GM10248 (cell line): ENCODE results near the gene IL23R.

Source experiments
- CTCF ChIA-PET: fragments of 300-600 bp; sonication (Branson Sonifier 250); formaldehyde crosslinking; extraction: SDS; loops from one replicate; lab custom pipeline; 2021; ENCODE audit warnings: antibody characterized with exemption; lab: Yijun Ruan, JAX
- POLR2A ChIA-PET: fragments of 350-650 bp; sonication (Branson Sonifier 250); formaldehyde crosslinking; extraction: SDS; loops from one replicate; lab custom pipeline; 2020; ENCODE audit warnings: antibody characterized with exemption; lab: Yijun Ruan, JAX
- DNase-seq: peaks from one replicate; pipeline ENCODE4 v3.0.0; 2012; ENCODE audit errors: extremely low spot score
- TF ChIP-seq, protein P1 (sequence below): IDR thresholded peaks from 2 replicates; pipeline ENCODE4 v1.5.1; 2012; ENCODE audit warnings: mild to moderate bottlenecking, low read depth; ENCODE audit errors: extremely low read depth, missing control alignments, control extremely low read depth

IL23R gene

DNA sequence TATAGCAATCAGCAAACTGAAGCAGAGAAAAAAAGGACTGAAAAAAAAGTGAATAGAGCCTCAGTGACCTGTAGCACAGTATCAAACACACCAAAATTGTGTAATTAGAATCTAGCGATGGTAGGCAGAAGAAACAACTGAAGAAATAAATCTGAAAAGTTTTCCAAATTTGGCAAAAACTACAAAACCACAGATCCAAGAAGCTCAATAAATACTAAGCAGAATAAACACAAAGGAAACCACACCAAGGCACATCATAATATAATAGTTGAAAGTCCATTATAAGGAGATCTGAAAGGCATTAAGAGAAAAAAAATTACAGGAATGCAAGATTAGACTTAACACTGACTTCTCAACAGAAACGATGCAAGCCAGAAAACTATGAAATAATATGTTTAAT, 134.3 kb downstream of the IL23R start:
- TF ChIP-seq, protein P1, sequence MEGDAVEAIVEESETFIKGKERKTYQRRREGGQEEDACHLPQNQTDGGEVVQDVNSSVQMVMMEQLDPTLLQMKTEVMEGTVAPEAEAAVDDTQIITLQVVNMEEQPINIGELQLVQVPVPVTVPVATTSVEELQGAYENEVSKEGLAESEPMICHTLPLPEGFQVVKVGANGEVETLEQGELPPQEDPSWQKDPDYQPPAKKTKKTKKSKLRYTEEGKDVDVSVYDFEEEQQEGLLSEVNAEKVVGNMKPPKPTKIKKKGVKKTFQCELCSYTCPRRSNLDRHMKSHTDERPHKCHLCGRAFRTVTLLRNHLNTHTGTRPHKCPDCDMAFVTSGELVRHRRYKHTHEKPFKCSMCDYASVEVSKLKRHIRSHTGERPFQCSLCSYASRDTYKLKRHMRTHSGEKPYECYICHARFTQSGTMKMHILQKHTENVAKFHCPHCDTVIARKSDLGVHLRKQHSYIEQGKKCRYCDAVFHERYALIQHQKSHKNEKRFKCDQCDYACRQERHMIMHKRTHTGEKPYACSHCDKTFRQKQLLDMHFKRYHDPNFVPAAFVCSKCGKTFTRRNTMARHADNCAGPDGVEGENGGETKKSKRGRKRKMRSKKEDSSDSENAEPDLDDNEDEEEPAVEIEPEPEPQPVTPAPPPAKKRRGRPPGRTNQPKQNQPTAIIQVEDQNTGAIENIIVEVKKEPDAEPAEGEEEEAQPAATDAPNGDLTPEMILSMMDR: no peak
- ChIA-PET CTCF (interaction anchor here (1.3 to 1.5 kb wide), 2 partner anchors 11 to 16 kb away, joined by 4 to 5 read pairs; no protein-coding TSS in a partner anchor), POLR2A (no interaction called here)
- DNase-seq: no peak

DNA sequence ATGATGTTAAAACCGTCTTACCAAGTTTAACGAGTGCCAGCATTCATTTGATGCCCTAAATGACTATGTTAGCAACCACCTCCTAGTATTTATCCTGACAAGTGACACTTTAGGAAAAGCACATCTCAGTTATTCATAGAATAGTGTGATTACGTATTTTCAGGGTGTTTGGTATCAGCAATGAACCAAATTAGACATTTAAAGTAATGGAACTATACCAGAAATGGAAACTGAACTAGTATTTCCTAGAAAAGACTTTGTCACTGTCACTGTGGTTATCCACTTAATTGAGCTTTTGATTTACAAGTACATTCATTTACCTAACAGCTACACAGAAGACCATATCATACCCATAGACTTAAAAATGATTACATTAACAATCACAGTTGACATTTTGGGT, 137.8 kb downstream of the IL23R start:
- TF ChIP-seq, protein P1: no peak
- POLR2A ChIA-PET: no interaction called here
- DNase-seq: no peak
- CTCF ChIA-PET: no interaction called here

DNA sequence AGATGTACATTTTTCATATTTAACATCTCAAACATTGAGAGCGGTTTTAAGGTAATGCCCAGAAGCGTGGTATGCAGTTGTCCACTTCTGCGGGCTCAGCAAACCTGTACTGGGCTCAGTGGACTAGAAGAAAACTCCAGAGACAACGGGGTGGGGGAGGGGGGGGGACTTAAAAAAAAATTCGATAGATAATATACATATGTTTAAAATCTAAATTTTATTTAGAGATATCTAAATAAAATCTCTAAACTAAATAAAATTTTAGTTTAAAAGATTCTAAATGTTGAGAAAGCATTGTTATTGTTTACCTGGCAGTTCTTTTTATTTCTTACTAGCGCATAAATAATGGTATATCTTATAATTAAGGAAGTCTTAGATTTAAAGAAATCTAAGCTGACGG, 140.3 kb downstream of the IL23R start:
- TF ChIP-seq, protein P1: no peak
- POLR2A ChIA-PET: no interaction called here
- no peak for DNase-seq
- CTCF ChIA-PET: interaction anchor here (1.0 to 1.5 kb wide), 4 partner anchors 19 to 26 kb away, joined by 3 to 4 read pairs (median 4); no protein-coding TSS in a partner anchor

DNA sequence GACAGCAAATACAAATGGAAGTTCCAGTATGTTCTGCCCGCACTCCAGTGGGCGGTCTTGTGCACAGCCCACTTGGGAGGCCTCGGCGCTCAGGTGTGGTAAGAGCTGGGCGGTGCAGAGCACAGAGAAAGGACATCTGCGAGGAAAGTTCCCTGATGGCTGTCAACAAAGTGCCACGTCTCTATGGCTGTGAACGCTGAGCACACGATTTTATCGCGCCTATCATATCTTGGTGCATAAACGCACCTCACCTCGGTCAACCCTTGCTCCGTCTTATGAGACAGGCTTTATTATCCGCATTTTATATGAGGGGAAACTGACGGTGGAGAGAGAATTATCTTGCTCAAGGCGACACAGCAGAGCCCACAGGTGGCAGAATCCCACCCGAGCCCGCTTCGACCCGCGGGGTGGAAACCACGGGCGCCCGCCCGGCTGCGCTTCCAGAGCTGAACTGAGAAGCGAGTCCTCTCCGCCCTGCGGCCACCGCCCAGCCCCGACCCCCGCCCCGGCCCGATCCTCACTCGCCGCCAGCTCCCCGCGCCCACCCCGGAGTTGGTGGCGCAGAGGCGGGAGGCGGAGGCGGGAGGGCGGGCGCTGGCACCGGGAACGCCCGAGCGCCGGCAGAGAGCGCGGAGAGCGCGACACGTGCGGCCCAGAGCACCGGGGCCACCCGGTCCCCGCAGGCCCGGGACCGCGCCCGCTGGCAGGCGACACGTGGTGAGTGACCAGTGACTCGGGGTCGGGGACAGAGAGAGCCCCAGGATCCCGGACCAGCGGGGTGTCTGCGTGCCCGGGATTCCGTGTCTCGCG, 141.2 kb downstream of the IL23R start, which contains the start of gene IL12RB2:
Gene IL12RB2 (plus strand): TSS at position 623 of the 810 bp plus-strand sequence. CDS start 12,496 bp downstream, outside the sequence.
- ChIA-PET CTCF (interaction anchor here (0.7 to 1.5 kb wide), 5 partner anchors 11 to 26 kb away, joined by 3 to 4 read pairs (median 4); no protein-coding TSS in a partner anchor), POLR2A (interaction anchor here (0.6 kb wide), 1 partner anchor 35 kb away, joined by 7 read pairs; no protein-coding TSS in a partner anchor)
- TF ChIP-seq, protein P1: no peak
- peak; percentile 48 for DNase-seq

DNA sequence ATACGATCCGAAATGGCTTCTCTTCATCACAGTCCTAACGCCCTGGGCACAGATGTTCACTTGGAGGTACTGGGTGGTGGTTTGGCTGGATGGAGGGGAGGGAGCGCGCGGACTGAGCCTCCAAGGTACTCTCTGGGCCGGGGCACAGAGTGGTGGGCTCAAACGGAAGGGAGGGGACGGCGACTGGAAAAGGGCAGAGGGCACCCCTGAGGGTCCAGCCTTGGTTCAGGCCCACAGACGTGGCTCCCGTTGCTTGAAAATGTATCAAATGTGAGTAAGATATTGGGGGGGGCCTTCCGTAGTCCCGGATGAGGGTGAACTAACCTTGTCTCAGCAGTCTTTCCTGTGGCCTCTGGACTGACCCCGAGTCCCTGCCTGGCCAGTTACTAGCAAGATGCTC, 141.9 kb downstream of the IL23R start:
- ChIA-PET POLR2A (interaction anchor here (0.6 kb wide), 1 partner anchor 35 kb away, joined by 7 read pairs; no protein-coding TSS in a partner anchor), CTCF (interaction anchor here (1.3 to 1.5 kb wide), 3 partner anchors 17 to 25 kb away, joined by 3 to 4 read pairs (median 4); no protein-coding TSS in a partner anchor)
- no peak for DNase-seq
- TF ChIP-seq, protein P1: no peak
